Neural progenitor cell (in vitro differentiated cells): ENCODE data around the gene DEFB115.

Experiments
- CTCF ChIP-seq: fragments of 200-600 bp; sonication (generic); IDR thresholded peaks from 2 replicates; pipeline ENCODE4 v1.5.1; 2017; ENCODE audit warnings: antibody characterized with exemption, mild to moderate bottlenecking
- EZH2 ChIP-seq: fragments of 200-600 bp; sonication (generic); IDR thresholded peaks from 2 replicates; pipeline ENCODE4 v1.6.1; 2017; ENCODE audit warnings: antibody characterized with exemption, mild to moderate bottlenecking, moderate library complexity
- EZH2phosphoT487 ChIP-seq: fragments of 200-600 bp; sonication (generic); IDR thresholded peaks from 2 replicates; pipeline ENCODE4 v1.6.1; 2017; ENCODE audit warnings: antibody characterized with exemption

DNA sequence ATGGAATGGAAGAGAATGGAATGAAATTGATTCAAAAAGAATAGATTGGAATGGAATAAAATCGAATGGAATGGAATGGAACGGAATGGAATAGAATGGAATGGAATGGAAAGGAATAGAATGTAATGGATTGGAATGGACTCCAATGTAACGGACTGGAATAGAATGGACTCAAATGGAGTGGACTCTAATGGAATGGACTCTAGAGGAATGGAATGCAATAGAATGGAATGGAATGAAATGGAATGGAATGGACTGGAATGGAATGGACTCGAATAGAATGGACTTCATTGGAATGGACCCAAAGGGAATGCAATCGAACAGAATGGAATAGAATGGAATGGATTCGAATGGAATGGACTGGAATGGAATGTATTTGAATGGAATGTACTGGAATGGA lies 19.7 kb upstream of the DEFB115 start:
- TF ChIP-seq EZH2 = no peak
- no peak for TF ChIP-seq CTCF
- no peak for TF ChIP-seq EZH2phosphoT487
